Stimulated activated CD4-positive, alpha-beta T cell treated with anti-CD3 and anti-CD28 coated beads, Interleukin-4, amount 100 ng/mL, for 4 hours (primary cell): ENCODE data around the gene VAV1.
"Not testable (repeated sequence)": the region's sequence is repeated elsewhere in the genome, so short reads cannot be mapped to it uniquely, and the experiment has no call there.

Source experiments
- DNase-seq, 2 experiments: peaks; one replicate each; pipeline ENCODE4 v3.0.0-alpha.2; 2020

The VAV1 gene

GRCh38 chr19:6762253-6762797 is 10.2 kb upstream of the VAV1 start:
- DNase-seq: not testable (repeated sequence)

DNA sequence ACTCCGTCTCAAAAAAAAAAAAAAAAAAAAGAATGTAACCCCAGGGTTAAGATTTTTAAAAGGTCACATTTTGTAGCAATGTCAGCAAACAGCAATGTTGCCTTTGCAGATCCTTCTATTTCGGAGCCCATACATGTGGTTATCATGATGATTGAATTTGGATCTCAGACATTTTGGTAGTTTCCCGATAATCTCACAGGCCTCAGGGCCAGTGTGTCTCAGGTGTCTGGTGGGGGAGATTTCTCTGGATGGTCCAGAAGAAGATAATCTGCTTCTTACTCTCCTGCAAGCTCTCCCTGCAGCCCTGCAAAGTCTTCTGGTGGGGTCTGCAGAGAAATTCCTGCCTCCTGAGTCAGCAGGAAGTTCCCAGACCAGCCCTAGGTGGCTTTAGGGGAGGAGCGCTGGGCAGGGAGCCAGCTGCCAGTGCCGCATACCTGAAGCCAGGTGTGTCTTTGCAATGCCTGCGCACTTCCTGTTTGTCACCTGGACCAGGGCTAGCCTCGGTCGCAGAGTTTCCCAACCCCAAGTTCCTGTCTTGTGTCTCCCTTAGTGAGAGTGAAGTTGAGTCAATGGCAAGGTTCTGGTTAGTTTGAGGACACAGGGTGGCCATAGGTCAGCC is 6.7 kb upstream of the VAV1 start:
- no peak for DNase-seq

GRCh38 chr19:6766357-6767080 is 6.0 kb upstream of the VAV1 start:
- no peak for DNase-seq

GRCh38 chr19:6767081-6767356 is 5.5 kb upstream of the VAV1 start:
- DNase-seq: no peak

- peak; percentile 90 to 95 for DNase-seq
Measured at GRCh38 chr19:6767357-6768235, 4.9 kb upstream of the VAV1 start, which contains the start of gene SH2D3A. TSS of gene SH2D3A (minus strand) at chr19:6767435. CDS start at chr19:6763748, 3,687 bp downstream.

DNA sequence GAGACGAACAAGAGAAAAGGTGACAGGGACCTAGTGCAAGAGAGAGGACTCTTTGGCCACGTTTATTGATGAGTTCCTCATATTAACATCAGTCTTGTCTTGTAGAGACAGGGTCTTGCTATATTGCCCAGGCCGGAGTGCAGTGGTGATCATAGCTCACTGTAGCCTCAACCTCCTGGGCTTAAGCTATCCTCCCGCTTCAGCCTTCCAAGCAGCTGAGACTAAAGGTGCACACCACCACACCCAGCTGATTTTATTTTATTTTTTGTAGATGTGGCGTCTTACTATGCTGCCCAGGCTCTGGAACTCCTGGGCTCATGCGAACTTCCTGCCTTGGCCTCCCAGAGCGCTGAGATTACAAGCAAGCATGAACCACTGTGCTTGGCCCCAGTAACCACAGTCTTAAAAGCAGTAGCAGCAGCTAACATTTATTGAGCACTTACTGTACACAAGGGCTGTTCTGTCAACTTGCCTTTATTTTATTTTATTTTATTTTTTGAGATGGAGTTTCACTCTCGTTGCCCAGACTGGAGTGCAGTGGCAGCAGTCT is 4.2 kb upstream of the VAV1 start:
- DNase-seq: no peak

DNA sequence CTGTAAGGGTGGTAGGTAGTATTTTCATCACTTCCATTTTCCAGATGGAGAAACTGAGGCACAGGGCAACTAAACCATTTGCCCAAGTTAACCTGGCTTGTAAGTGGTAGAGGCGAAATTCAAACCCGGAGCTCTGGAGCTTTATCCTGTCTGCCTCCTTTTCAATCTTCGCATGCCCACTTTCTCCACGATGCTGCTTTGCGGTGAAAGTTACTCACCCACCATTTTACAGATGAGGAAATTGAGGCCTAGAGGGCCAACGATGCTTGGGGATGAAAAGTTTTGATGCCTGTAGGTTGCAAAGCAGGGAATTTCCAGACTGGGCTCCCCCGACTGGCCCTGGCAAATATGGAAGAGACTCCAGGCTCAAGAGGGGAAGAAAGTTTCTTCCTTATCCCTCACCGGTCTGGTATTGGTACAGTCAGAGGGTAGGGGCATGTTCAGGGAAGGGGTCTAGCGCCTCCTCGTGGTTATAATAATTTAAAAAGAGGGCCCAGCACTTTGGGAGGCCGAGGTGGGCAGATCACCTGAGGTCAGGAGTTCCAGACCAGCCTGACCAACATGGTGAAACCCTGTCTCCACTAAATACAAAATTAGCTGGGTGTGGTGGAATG is 3.4 kb upstream of the VAV1 start:
- no peak for DNase-seq

DNA sequence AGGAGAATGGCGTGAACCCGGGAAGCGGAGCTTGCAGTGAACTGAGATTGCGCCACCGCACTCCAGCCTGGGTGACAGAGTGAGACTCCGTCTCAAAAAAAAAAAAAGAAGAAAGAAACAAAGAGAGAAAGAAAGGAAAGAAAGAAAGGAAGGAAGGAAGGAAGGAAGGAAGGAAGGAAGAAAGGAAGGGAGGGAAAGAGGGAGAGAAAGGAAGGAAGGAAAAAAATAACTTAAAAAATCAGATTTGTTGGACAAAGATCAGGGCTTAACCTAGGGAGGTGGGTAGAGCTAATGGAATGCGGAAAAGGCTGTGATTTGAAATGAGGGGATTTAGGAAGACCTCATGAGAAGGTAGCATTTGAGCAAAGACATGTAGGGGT is 870 bp upstream of the VAV1 start:
- DNase-seq: not testable (repeated sequence)

- DNase-seq: no peak
Measured at GRCh38 chr19:6772866-6773322, 386 bp downstream of the VAV1 start.

DNA sequence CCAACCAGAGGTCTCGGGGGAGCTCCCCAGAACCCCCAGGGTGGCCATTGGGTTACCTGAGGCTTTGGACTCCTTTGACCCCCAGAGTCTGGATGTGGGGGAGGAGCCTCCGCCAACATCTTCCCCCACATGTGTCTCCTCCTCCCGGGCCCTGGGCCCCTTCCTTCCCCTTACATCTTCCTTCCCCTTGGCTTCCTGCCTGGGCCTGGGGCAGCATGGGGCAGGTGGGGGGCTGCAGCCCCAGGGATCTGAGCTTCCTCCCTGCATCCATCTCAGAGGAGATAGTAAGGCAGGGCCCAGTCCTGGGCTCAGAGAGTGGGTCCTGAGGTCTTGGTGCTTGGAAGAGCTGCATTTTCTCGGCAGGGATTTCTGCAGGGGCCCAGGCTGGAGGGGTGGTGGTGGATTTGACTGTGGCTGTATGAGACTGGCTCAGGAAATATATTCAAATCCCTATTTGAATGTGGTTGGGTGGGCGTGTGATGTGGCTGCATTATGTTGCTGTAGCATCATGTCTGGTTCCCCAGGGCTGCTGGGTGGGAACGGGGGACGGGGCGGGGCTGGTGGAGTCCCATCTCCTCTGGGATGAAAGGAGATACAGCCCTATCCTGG is 919 bp downstream of the VAV1 start:
- DNase-seq: peak; percentile 37 to 43

- DNase-seq: no peak
Measured at GRCh38 chr19:6774821-6775707, 2.6 kb downstream of the VAV1 start.

DNA sequence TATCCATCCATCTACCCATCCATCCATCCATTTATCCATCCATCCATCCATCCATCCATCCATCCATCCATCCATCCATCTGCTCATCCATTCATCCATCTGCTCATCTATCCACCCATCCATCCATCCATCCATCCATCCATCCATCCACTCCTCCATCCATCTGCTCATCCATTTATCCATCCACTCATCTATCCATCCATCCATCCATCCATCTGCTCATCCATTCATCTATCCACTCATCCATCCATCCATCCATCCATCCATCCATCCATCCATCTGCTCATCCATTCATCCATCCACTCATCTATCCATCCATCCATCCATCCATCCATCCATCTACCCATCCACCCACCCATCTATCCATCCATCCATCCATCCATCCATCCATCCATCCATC is 3.5 kb downstream of the VAV1 start:
- DNase-seq: not testable (repeated sequence)

DNA sequence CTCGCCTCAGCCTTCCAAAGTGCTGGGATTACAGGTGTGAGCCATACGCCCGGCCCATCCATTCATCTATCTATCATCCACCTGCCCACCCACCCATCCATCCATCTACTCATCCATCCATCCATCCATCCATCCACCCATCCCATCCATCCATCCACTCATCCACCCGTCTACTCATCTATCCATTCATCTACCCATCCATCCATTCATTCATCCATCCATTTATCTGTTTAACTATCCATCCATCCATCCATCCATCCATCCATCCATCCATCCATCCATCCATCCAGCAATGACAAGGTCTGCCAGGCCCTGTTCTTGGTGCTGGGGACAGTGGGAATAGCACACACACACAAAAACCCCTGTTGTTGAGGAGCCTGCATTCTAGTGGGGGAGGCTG is 4.5 kb downstream of the VAV1 start:
- DNase-seq: no peak

DNA sequence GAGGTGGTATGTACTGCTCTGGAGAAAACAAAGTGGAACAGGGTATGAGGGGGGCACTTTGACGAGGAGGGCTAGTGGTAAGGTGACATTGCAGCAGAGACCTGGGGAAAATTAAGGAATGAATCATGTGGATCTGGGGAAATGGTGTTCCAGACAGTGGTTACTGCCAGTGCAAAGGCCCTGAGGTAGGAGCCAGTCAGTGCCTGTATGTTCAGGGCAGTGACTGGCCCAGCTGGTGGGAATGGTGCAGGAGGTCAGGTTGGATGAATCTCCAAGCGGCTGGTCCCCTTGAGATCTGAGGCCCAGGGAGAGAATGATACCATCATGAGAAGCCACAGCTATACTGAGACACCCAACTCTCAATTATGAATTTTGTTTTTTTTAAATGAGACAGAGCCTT is 4.9 kb downstream of the VAV1 start:
- DNase-seq: no peak

- DNase-seq: no peak
Measured at GRCh38 chr19:6778386-6778785, 5.9 kb downstream of the VAV1 start.

- DNase-seq: no peak
Measured at GRCh38 chr19:6779206-6779605, 6.7 kb downstream of the VAV1 start.

DNA sequence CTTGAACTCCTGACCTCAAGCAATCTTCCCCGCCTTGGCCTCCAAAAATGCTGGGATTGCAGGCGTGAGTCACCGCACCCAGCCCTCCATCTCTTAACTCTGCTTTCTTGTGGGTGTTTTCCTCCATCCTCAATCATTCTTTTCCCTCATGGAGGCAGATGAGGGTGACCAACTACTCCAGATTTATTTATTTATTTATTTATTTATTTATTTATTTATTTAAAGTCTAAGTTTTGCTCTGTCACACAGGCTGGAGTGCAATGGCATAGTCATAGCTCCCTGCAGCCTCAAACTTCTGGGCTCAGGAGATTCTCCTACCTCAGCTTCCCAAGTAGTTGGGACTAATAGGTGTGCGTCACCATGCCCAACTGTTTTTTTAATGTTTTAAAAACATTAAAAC is 14.9 kb downstream of the VAV1 start:
- DNase-seq: no peak

- DNase-seq: no peak
Measured at GRCh38 chr19:6788896-6789295, 16.4 kb downstream of the VAV1 start.

GRCh38 chr19:6790194-6791128 is 18.0 kb downstream of the VAV1 start:
- DNase-seq: no peak

- DNase-seq: no peak
Measured at GRCh38 chr19:6791237-6791636, 18.7 kb downstream of the VAV1 start.
